Astrocyte (in vitro differentiated cells and primary cell): ENCODE results near the gene MAPK1IP1L. TPM values are rescaled to one million over a fixed set of nuclear protein-coding genes. Genes with fewer than 3 reads are reported as not detected.

Experiments used
- DNase-seq: peaks from one replicate; pipeline ENCODE4 v3.0.0-alpha.2; 2010; ENCODE audit warnings: low read depth
- FAIRE-seq: peaks from 2 replicates; lab custom pipeline; 2011; peaks lifted over from hg19 to GRCh38; lab: Jason Lieb, UNC
- H2AFZ ChIP-seq: 2 replicates; pipeline ENCODE4 v1.6.0; 2012; ENCODE audit warnings: low read depth, low read length, inconsistent platforms
- H3K27ac ChIP-seq: 2 replicates; pipeline ENCODE4 v1.5.1; 2011; ENCODE audit warnings: low read depth, low read length, inconsistent platforms
- H3K27me3 ChIP-seq: 2 replicates; pipeline ENCODE4 v1.6.0; 2011; ENCODE audit warnings: low read length, inconsistent platforms; ENCODE audit not compliant: insufficient read depth
- H3K36me3 ChIP-seq: 2 replicates; pipeline ENCODE4 v1.5.1; 2011; ENCODE audit warnings: low read length, inconsistent platforms; ENCODE audit not compliant: insufficient read depth
- H3K4me1 ChIP-seq: 2 replicates; pipeline ENCODE4 v1.5.1; 2011; ENCODE audit warnings: low read length, inconsistent platforms; ENCODE audit not compliant: insufficient read depth
- H3K4me2 ChIP-seq: 2 replicates; pipeline ENCODE4 v1.6.0; 2012; ENCODE audit warnings: low read length, inconsistent platforms
- H3K4me3 ChIP-seq: 2 replicates; pipeline ENCODE4 v1.5.1; 2011; ENCODE audit warnings: low read depth, mild to moderate bottlenecking, low read length, inconsistent platforms; ENCODE audit not compliant: insufficient read depth
- H3K79me2 ChIP-seq: 2 replicates; pipeline ENCODE4 v1.6.0; 2012; ENCODE audit warnings: mild to moderate bottlenecking, low read length, inconsistent platforms; ENCODE audit not compliant: insufficient read depth
- H3K9ac ChIP-seq: 2 replicates; pipeline ENCODE4 v1.6.0; 2012; ENCODE audit warnings: mild to moderate bottlenecking, low read length, inconsistent platforms
- H3K9me3 ChIP-seq: 2 replicates; pipeline ENCODE4 v1.5.1; 2012; ENCODE audit warnings: low read depth, mild to moderate bottlenecking, low read length, inconsistent platforms; ENCODE audit not compliant: insufficient read depth
- H4K20me1 ChIP-seq: 2 replicates; pipeline ENCODE4 v1.6.0; 2012; ENCODE audit warnings: low read length, inconsistent platforms; ENCODE audit not compliant: insufficient read depth
- H3K27ac Mint-ChIP-seq: one replicate; pipeline ENCODE4 v1.8.0; 2021; ENCODE audit warnings: mild to moderate bottlenecking, mixed read lengths; ENCODE audit not compliant: unreplicated experiment
- H3K27me3 Mint-ChIP-seq: one replicate; pipeline ENCODE4 v1.8.0; 2021; ENCODE audit warnings: low read depth, mixed read lengths; ENCODE audit not compliant: unreplicated experiment
- H3K36me3 Mint-ChIP-seq: one replicate; pipeline ENCODE4 v1.8.0; 2021; ENCODE audit warnings: low read depth, mixed read lengths; ENCODE audit not compliant: unreplicated experiment
- H3K4me1 Mint-ChIP-seq: one replicate; pipeline ENCODE4 v1.8.0; 2021; ENCODE audit warnings: low read depth, mixed read lengths; ENCODE audit not compliant: unreplicated experiment
- H3K4me3 Mint-ChIP-seq: one replicate; pipeline ENCODE4 v1.8.0; 2021; ENCODE audit warnings: mild to moderate bottlenecking, moderate library complexity, mixed read lengths; ENCODE audit not compliant: unreplicated experiment
- H3K9me3 Mint-ChIP-seq: one replicate; pipeline ENCODE4 v1.8.0; 2021; ENCODE audit warnings: mild to moderate bottlenecking, mixed read lengths; ENCODE audit not compliant: unreplicated experiment
- EZH2 ChIP-seq: IDR thresholded peaks from 2 replicates; pipeline ENCODE4 v1.6.1; 2012; ENCODE audit warnings: mild to moderate bottlenecking, low read length, inconsistent platforms; ENCODE audit not compliant: insufficient read depth
- total RNA-seq: library from RNA; stranded (reverse); gene quantifications from 2 replicates; pipeline ENCODE4 v1.2.1, GENCODE V29; 2021
- TF ChIP-seq, protein P1 (sequence below): IDR thresholded peaks from 2 replicates; pipeline ENCODE4 v1.5.1; 2011; ENCODE audit warnings: low read depth, mild to moderate bottlenecking, inconsistent platforms, low read length, moderate library complexity; ENCODE audit not compliant: insufficient read depth

MAPK1IP1L gene
- total RNA-seq, 1 donor from 2014 or later = 111 TPM

DNA sequence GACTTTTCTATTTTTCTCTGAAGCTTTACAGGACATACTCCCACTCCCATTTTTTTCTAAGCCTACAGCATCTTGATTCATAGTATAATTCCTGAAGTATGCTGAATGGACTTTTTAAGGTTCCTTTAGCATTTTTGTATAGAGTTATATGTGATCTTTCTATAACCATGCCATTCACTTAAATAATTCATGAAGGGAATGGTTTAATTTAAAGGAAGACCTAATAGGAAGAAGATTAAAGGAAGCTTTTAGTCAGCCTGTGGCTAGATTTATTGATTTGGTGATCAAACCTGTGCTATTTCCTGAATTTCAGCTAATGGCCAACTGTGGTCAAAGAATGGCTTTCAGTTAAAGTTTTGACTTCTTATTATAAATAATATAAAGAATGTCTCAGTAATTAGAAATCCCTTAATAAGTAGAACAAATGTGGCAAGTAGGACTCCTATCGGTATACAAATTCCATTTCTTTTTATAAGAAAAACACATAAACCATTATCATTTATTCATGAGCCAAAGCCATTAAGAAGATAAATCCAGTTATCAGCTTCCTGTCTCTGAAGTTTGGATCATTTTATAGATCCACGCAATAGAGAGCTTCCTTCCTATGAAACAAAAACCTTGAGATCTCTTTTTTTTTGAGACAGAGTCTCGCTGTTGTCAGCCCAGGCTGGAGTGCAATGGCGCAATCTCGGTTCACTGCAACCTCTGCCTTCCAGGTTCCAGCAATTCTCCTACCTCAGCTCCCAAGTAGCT lies 4.0 kb upstream of the MAPK1IP1L start:
- no peaks in the 10 kb centered on the region for H3K27me3 Mint-ChIP-seq
- H3K36me3 Mint-ChIP-seq = peaks cover 4% of the 10 kb centered on the region
- FAIRE-seq (no peak), DNase-seq (no peak)
- TF ChIP-seq EZH2 = no peak
- TF ChIP-seq, protein P1, sequence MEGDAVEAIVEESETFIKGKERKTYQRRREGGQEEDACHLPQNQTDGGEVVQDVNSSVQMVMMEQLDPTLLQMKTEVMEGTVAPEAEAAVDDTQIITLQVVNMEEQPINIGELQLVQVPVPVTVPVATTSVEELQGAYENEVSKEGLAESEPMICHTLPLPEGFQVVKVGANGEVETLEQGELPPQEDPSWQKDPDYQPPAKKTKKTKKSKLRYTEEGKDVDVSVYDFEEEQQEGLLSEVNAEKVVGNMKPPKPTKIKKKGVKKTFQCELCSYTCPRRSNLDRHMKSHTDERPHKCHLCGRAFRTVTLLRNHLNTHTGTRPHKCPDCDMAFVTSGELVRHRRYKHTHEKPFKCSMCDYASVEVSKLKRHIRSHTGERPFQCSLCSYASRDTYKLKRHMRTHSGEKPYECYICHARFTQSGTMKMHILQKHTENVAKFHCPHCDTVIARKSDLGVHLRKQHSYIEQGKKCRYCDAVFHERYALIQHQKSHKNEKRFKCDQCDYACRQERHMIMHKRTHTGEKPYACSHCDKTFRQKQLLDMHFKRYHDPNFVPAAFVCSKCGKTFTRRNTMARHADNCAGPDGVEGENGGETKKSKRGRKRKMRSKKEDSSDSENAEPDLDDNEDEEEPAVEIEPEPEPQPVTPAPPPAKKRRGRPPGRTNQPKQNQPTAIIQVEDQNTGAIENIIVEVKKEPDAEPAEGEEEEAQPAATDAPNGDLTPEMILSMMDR = no peak
- Histone ChIP-seq H3K36me3 (peaks cover 12% of the 10 kb centered on the region), H4K20me1 (no peaks in the 10 kb centered on the region), H3K27ac (no peak overlapping the region), H3K4me1 (peaks cover 7% of the 10 kb centered on the region), H2AFZ (no peak overlapping the region), H3K9me3 (no peaks in the 10 kb centered on the region), H3K4me2 (no peak overlapping the region), H3K27me3 (no peaks in the 10 kb centered on the region), H3K9ac (no peak overlapping the region), H3K79me2 (peaks cover 13% of the 10 kb centered on the region), H3K4me3 (no peak overlapping the region)
- no peaks in the 10 kb centered on the region for H3K9me3 Mint-ChIP-seq
- H3K4me1 Mint-ChIP-seq = peaks cover 3% of the 10 kb centered on the region
- H3K27ac Mint-ChIP-seq = no peak overlapping the region
- no peak overlapping the region for H3K4me3 Mint-ChIP-seq

DNA sequence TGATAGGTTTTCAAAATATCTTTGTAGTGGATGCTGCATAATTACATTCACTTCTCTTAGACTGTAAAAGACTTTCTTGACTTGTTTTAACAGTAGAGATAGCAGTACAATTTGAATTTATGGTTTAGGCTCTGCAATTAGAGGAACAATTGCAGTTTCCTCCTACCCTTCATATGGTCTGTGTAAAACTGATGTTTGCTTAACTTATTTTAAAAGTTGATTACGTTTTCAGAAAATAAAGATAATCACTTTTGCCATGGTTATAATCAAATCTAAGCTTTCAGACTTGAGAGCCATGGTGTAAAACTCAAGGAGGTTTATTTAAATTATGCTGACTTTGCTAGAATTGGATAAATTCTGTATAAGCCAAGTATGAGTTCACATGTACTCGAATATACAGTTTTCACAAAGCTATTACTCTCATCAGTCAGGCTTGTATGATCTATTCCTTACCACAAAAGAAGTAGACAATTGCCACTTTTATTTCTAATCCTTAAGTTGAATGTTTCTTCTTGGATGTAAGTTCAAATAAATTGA lies 2.5 kb upstream of the MAPK1IP1L start:
- Mint-ChIP-seq H3K27ac (no peak overlapping the region), H3K9me3 (no peaks in the 10 kb centered on the region), H3K36me3 (no peaks in the 10 kb centered on the region), H3K27me3 (no peaks in the 10 kb centered on the region), H3K4me1 (peaks cover 11% of the 10 kb centered on the region), H3K4me3 (no peak overlapping the region)
- Histone ChIP-seq H2AFZ (no peak overlapping the region), H3K9me3 (no peaks in the 10 kb centered on the region), H3K36me3 (peaks cover 6% of the 10 kb centered on the region), H3K4me2 (no peak overlapping the region), H4K20me1 (peaks cover 13% of the 10 kb centered on the region), H3K9ac (no peak overlapping the region), H3K27ac (no peak overlapping the region), H3K27me3 (no peaks in the 10 kb centered on the region), H3K4me1 (peaks cover 15% of the 10 kb centered on the region), H3K79me2 (peaks cover 24% of the 10 kb centered on the region), H3K4me3 (no peak overlapping the region)
- no peak for TF ChIP-seq EZH2
- TF ChIP-seq, protein P1 = no peak
- FAIRE-seq (no peak), DNase-seq (no peak)

DNA sequence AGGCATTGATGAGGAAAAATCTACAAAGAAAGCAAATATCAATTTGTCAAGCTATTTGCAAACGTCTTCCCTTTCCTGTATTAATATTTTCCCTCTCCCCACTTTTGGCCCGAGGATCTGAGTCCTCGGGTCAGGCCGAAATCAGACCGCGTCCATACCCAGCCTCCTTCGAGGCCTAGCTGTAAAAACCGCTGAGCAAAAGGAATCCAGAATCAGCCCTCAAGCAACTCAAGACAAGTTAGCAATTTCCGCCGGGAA lies 353 bp upstream of the MAPK1IP1L start:
- Mint-ChIP-seq H3K4me3 (peak overlapping the region; percentile 94), H3K36me3 (peaks cover 4% of the 10 kb centered on the region), H3K27me3 (no peaks in the 10 kb centered on the region), H3K4me1 (peaks cover 16% of the 10 kb centered on the region), H3K27ac (peak overlapping the region; percentile 100), H3K9me3 (no peaks in the 10 kb centered on the region)
- Histone ChIP-seq H3K27ac (peak overlapping the region; percentile 100), H2AFZ (peak overlapping the region; percentile 90), H3K4me3 (peak overlapping the region; percentile 69), H3K4me1 (peaks cover 17% of the 10 kb centered on the region), H3K79me2 (peaks cover 46% of the 10 kb centered on the region), H3K27me3 (no peaks in the 10 kb centered on the region), H3K4me2 (peak overlapping the region; percentile 92), H4K20me1 (peaks cover 33% of the 10 kb centered on the region), H3K36me3 (peaks cover 12% of the 10 kb centered on the region), H3K9me3 (no peaks in the 10 kb centered on the region), H3K9ac (peak overlapping the region; percentile 100)
- no peak for TF ChIP-seq EZH2
- TF ChIP-seq, protein P1 = no peak
- DNase-seq (no peak), FAIRE-seq (no peak)
